Transverse colon (tissue), 4 donors: ENCODE data around the gene ZCWPW2. TPM values are rescaled to one million over a fixed set of nuclear protein-coding genes. Genes with fewer than 3 reads are reported as not detected.

ENCODE experiments used
- DNase-seq: peaks from one replicate; pipeline ENCODE4 v3.0.0-alpha.2; 2019
- H3K27ac ChIP-seq, 4 donors: fragments of 200-600 bp; sonication (generic); 2 replicates each; pipeline ENCODE4 v1.5.1; 2016 to 2018; ENCODE audit warnings: inconsistent platforms in 4 of 4
- H3K27me3 ChIP-seq: fragments of 200-600 bp; sonication (generic); 2 replicates; pipeline ENCODE4 v1.5.1; 2017; ENCODE audit warnings: inconsistent platforms
- H3K36me3 ChIP-seq, 4 donors: fragments of 200-600 bp; sonication (generic); 2 replicates each; pipeline ENCODE4 v1.5.1; 2017 to 2019; ENCODE audit warnings: inconsistent platforms in 4 of 4
- H3K4me1 ChIP-seq, 4 donors: fragments of 200-600 bp; sonication (generic); 2 replicates each; pipeline ENCODE4 v1.5.1; 2017 to 2020; ENCODE audit warnings: inconsistent platforms in 4 of 4
- H3K4me3 ChIP-seq, 4 donors: fragments of 200-600 bp; sonication (generic); 1 replicate in 1 of 4; 2 replicates in 3 of 4; pipeline versions ENCODE4 v1.5.1 to v1.6.1; 2017 to 2019; ENCODE audit warnings: inconsistent platforms in 4 of 4
- H3K9me3 ChIP-seq, 2 donors: fragments of 200-600 bp; sonication (generic); 2 replicates each; pipeline ENCODE4 v1.5.1; 2017 to 2019; ENCODE audit warnings: inconsistent platforms in 2 of 2
- CTCF ChIP-seq, 5 experiments: fragments of 200-600 bp in 3 of 5; fragments of 450-650 bp in 2 of 5; sonication (generic) in 3 of 5; IDR thresholded peaks; 1 replicate in 2 of 5; 2 replicates in 3 of 5; pipeline ENCODE4 v1.5.1; 2016 to 2017; ENCODE audit warnings: antibody characterized with exemption in 5 of 5, inconsistent platforms in 3 of 5, mild to moderate bottlenecking in 2 of 5, moderate library complexity in 1 of 5
- EP300 ChIP-seq: sonication (generic); formaldehyde crosslinking; IDR thresholded peaks from one replicate; pipeline ENCODE4 v1.6.1; 2017; ENCODE audit warnings: antibody characterized with exemption, low read depth
- POLR2A ChIP-seq: fragments of 450-650 bp; IDR thresholded peaks from one replicate; pipeline ENCODE4 v1.6.1; 2016; ENCODE audit warnings: antibody characterized with exemption, mild to moderate bottlenecking, moderate library complexity
- POLR2AphosphoS5 ChIP-seq, 3 donors: sonication (generic); formaldehyde crosslinking; IDR thresholded peaks; one replicate each; pipeline ENCODE4 v1.6.1; 2016; ENCODE audit warnings: antibody characterized with exemption in 3 of 3
- WGBS, 2 donors: methylation state at CpG; one replicate each; pipeline ENCODE4 v1.1.5; 2018; ENCODE audit warnings: low coverage in 1 of 2; 5-methylcytosine and 5-hydroxymethylcytosine counted together
- in situ Hi-C, 4 donors: fragments of 200-750 bp; cut with MboI; loops; one replicate each; pipeline versions ENCODE4 v1.15.0 to v1.15.1; 2017; ENCODE audit warnings: low sequenced_read_pairs in 3 of 4, low pct_ligation_motif_present in 1 of 4, low pct_unique_long_range_greater_than_20kb in 1 of 4
- intact Hi-C: fragments of 100-400 bp; cut with DNase I; formaldehyde crosslinking; loops from one replicate; pipeline ENCODE4 v1.15.1; 2023; ENCODE audit warnings: low total_unique reads
- total RNA-seq, 4 donors: library from RNA; depleted of rRNA; stranded (reverse); fragments of >200 nt; gene quantifications; one replicate each; pipeline ENCODE4 v1.1.0, GENCODE V29; 2016

The ZCWPW2 gene
- under 1 TPM in 2 of 4 donors, not detected in 2; 0.41 to 0.79 TPM for total RNA-seq

GRCh38 chr3:28348629-28349468, at the start of gene ZCWPW2, which contains the start of gene AZI2:
Gene ZCWPW2, plus strand, starts transcription at chr3:28348721. Its CDS starts 64,348 bp downstream, at chr3:28413069.
Gene AZI2, minus strand, starts transcription at chr3:28348824. Its CDS starts 8,207 bp downstream, at chr3:28340617.
- peak; percentile 97 for DNase-seq
- peak within 1 kb of the TSS; percentile 98 to 100 (median 98) for H3K27ac ChIP-seq
- in situ Hi-C loops = loop anchor here in 2 of 4 donors (25.0 kb wide), 1 partner anchor 1037 kb away; no protein-coding TSS in a partner anchor
- H3K4me3 ChIP-seq = peak within 1 kb of the TSS; percentile 70 to 98 (median 86)
- WGBS, 2 donors = 0% methylated on average over 70 of the region's 83 CpGs; no CpG with 5 or more reads in 1 of the 2 donors
- intact Hi-C loops = no loop called here
- H3K4me1 ChIP-seq = peaks cover 14 to 49% (median 25%) of the 10 kb centered on the region in 4 donors
- TF ChIP-seq POLR2AphosphoS5 (IDR thresholded peaks at IDR 0.05) = peak; percentile 63 to 81 (median 80)
- TF ChIP-seq POLR2A = peak; percentile 71
- TF ChIP-seq EP300 = no peak
- TF ChIP-seq CTCF (IDR thresholded peaks at IDR 0.05) = peak in 4 of 5 experiments; percentile 12 to 29 (median 16)
- no peaks in the 10 kb centered on the region for H3K27me3 ChIP-seq
- peaks cover 11 to 20% of the 10 kb centered on the region in 2 donors for H3K9me3 ChIP-seq
- peaks cover 0 to 13% (median under 1%) of the 10 kb centered on the region in 4 donors for H3K36me3 ChIP-seq

GRCh38 chr3:28299705-28300104, 48.8 kb upstream of the ZCWPW2 start:
- DNase-seq = no peak
- Histone ChIP-seq H3K4me1 (peaks cover 0 to 14% (median 0%) of the 10 kb centered on the region in 4 donors), H3K36me3 (no peaks in the 10 kb centered on the region), H3K9me3 (no peaks in the 10 kb centered on the region), H3K4me3 (no peak overlapping the region), H3K27ac (no peak overlapping the region), H3K27me3 (no peaks in the 10 kb centered on the region)
- no peak for TF ChIP-seq CTCF (IDR thresholded peaks at IDR 0.05)
- TF ChIP-seq EP300 = no peak
- no peak for TF ChIP-seq POLR2AphosphoS5 (IDR thresholded peaks at IDR 0.05)
- no peak for TF ChIP-seq POLR2A
- in situ Hi-C loops = loop anchor here in 2 of 4 donors (25.0 kb wide), 2 partner anchors 587 to 987 kb away; partner anchors contain the start of gene EOMES (in 2 of the 2)
- intact Hi-C loops = no loop called here
- WGBS, 2 donors = 80 to 84% methylated on average over 1 of the region's 1 CpG

GRCh38 chr3:28300345-28300962, 48.1 kb upstream of the ZCWPW2 start:
- Histone ChIP-seq H3K27ac (no peak overlapping the region), H3K27me3 (no peaks in the 10 kb centered on the region), H3K4me3 (no peak overlapping the region), H3K36me3 (no peaks in the 10 kb centered on the region), H3K9me3 (no peaks in the 10 kb centered on the region), H3K4me1 (peaks cover 0 to 7% (median 0%) of the 10 kb centered on the region in 4 donors)
- in situ Hi-C loops (loop anchor here in 2 of 4 donors (25.0 kb wide), 2 partner anchors 588 to 988 kb away; partner anchors contain the start of gene EOMES (in 2 of the 2)), intact Hi-C loops (no loop called here)
- TF ChIP-seq CTCF (IDR thresholded peaks at IDR 0.05) (no peak), POLR2A (no peak), EP300 (no peak), POLR2AphosphoS5 (IDR thresholded peaks at IDR 0.05) (no peak)
- 90 to 95% methylated on average over 5 of the region's 5 CpGs for WGBS, 2 donors
- no peak for DNase-seq

- in situ Hi-C loops = loop anchor here in 2 of 4 donors (25.0 kb wide), 2 partner anchors 589 to 989 kb away; partner anchors contain the start of gene EOMES (in 2 of the 2)
Observed at GRCh38 chr3:28301688-28302087, 46.8 kb upstream of the ZCWPW2 start.

More at GRCh38 chr3:28301688-28302087, 46.8 kb upstream of the ZCWPW2 start:
- no peaks in the 10 kb centered on the region for H3K36me3 ChIP-seq
- H3K9me3 ChIP-seq = no peaks in the 10 kb centered on the region
- no peak overlapping the region for H3K4me3 ChIP-seq
- intact Hi-C loops = no loop called here
- H3K27me3 ChIP-seq = no peaks in the 10 kb centered on the region
- H3K27ac ChIP-seq = no peak overlapping the region
- no peak for DNase-seq
- 84 to 94% methylated on average over 4 of the region's 4 CpGs for WGBS, 2 donors
- H3K4me1 ChIP-seq = no peaks in the 10 kb centered on the region
- no peak for TF ChIP-seq POLR2A
- TF ChIP-seq POLR2AphosphoS5 (IDR thresholded peaks at IDR 0.05) = no peak
- TF ChIP-seq CTCF (IDR thresholded peaks at IDR 0.05) = no peak
